ENCODE results near the gene FNBP1. TPM values are rescaled to one million over a fixed set of nuclear protein-coding genes. Genes with fewer than 3 reads are reported as not detected.

Gene FNBP1
- total RNA-seq, 1 donor from 2014 or later = 34.9 TPM

- Mint-ChIP-seq H3K9me3 (no peaks in the 10 kb centered on the region), H3K27me3 (ENCODE audit: insufficient read depth, low read depth) (peaks cover 2% of the 10 kb centered on the region), H3K4me3 (no peak overlapping the region), H3K36me3 (peaks cover 11% of the 10 kb centered on the region), H3K4me1 (no peaks in the 10 kb centered on the region), H3K27ac (no peak overlapping the region)
- TF ChIP-seq CTCF (IDR thresholded peaks at IDR 0.05) (no peak), EZH2phosphoT487 (IDR thresholded peaks at IDR 0.05) (no peak), EZH2 (IDR thresholded peaks at IDR 0.05) (no peak)
- H3K36me3 ChIP-seq = no peaks in the 10 kb centered on the region
- no peaks in the 10 kb centered on the region for H3K27me3 ChIP-seq
- DNase-seq (ENCODE audit: low spot score) = no peak
- no peaks in the 10 kb centered on the region for H3K4me1 ChIP-seq
- H3K4me2 ChIP-seq = no peak overlapping the region
- no peak overlapping the region for H3K9ac ChIP-seq
- H3K9me3 ChIP-seq (ENCODE audit: low read depth) = no peaks in the 10 kb centered on the region
- no peaks in the 10 kb centered on the region for H3F3A ChIP-seq (ENCODE audit: low read depth)
- H3K27ac ChIP-seq = no peak overlapping the region
- H4K20me1 ChIP-seq (ENCODE audit: low read depth) = no peaks in the 10 kb centered on the region
- no peak overlapping the region for H3K4me3 ChIP-seq
- no peaks in the 10 kb centered on the region for H3K79me2 ChIP-seq (ENCODE audit: low read depth)
- H2AFZ ChIP-seq (replicated peaks) = no peak overlapping the region
Observed at GRCh38 chr9:129861447-129861827, 181.6 kb downstream of the FNBP1 start.

GRCh38 chr9:129860653-129861446 lies 182.1 kb downstream of the FNBP1 start:
- Histone ChIP-seq H3F3A (ENCODE audit: low read depth) (no peaks in the 10 kb centered on the region), H3K4me1 (no peaks in the 10 kb centered on the region), H3K4me2 (no peak overlapping the region), H3K4me3 (no peak overlapping the region), H4K20me1 (ENCODE audit: low read depth) (no peaks in the 10 kb centered on the region), H3K27ac (no peak overlapping the region), H3K27me3 (no peaks in the 10 kb centered on the region), H3K36me3 (no peaks in the 10 kb centered on the region), H3K9me3 (ENCODE audit: low read depth) (no peaks in the 10 kb centered on the region), H2AFZ (replicated peaks) (no peak overlapping the region), H3K9ac (no peak overlapping the region), H3K79me2 (ENCODE audit: low read depth) (no peaks in the 10 kb centered on the region)
- DNase-seq (ENCODE audit: low spot score) = no peak
- Mint-ChIP-seq H3K36me3 (peaks cover 10% of the 10 kb centered on the region), H3K27ac (no peak overlapping the region), H3K4me3 (no peak overlapping the region), H3K9me3 (no peaks in the 10 kb centered on the region), H3K4me1 (no peaks in the 10 kb centered on the region), H3K27me3 (ENCODE audit: insufficient read depth, low read depth) (no peaks in the 10 kb centered on the region)
- no peak for TF ChIP-seq CTCF (IDR thresholded peaks at IDR 0.05)
- TF ChIP-seq EZH2 (IDR thresholded peaks at IDR 0.05) = no peak
- TF ChIP-seq EZH2phosphoT487 (IDR thresholded peaks at IDR 0.05) = no peak

GRCh38 chr9:129858167-129858962 lies 184.6 kb downstream of the FNBP1 start:
- Mint-ChIP-seq H3K27ac (no peak overlapping the region), H3K36me3 (peaks cover 13% of the 10 kb centered on the region), H3K27me3 (ENCODE audit: insufficient read depth, low read depth) (no peaks in the 10 kb centered on the region), H3K4me1 (no peaks in the 10 kb centered on the region), H3K4me3 (no peak overlapping the region), H3K9me3 (no peaks in the 10 kb centered on the region)
- Histone ChIP-seq H3K27ac (no peak overlapping the region), H3K4me1 (no peaks in the 10 kb centered on the region), H3K27me3 (no peaks in the 10 kb centered on the region), H4K20me1 (ENCODE audit: low read depth) (no peaks in the 10 kb centered on the region), H3K9ac (no peak overlapping the region), H3K4me2 (no peak overlapping the region), H3K36me3 (no peaks in the 10 kb centered on the region), H3F3A (ENCODE audit: low read depth) (no peaks in the 10 kb centered on the region), H2AFZ (replicated peaks) (no peak overlapping the region), H3K9me3 (ENCODE audit: low read depth) (no peaks in the 10 kb centered on the region), H3K4me3 (no peak overlapping the region), H3K79me2 (ENCODE audit: low read depth) (no peaks in the 10 kb centered on the region)
- TF ChIP-seq CTCF (IDR thresholded peaks at IDR 0.05) = no peak
- no peak for TF ChIP-seq EZH2phosphoT487 (IDR thresholded peaks at IDR 0.05)
- TF ChIP-seq EZH2 (IDR thresholded peaks at IDR 0.05) = no peak
- DNase-seq (ENCODE audit: low spot score) = no peak
